HG02981 (cell line): ENCODE results near the gene CHPT1.
"Not testable (repeated sequence)": the region's sequence is repeated elsewhere in the genome, so short reads cannot be mapped to it uniquely, and the experiment has no call there.

Experiments
- ATAC-seq: cut with Tn5 transposase; IDR thresholded peaks from one replicate; pipeline ENCODE4 v1.9.1; 2021; ENCODE audit warnings: mild to moderate bottlenecking, moderate library complexity; ENCODE audit not compliant: unreplicated experiment

The CHPT1 gene

GRCh38 chr12:101719566-101719965, 22.1 kb downstream of the CHPT1 start:
- ATAC-seq = no peak

DNA sequence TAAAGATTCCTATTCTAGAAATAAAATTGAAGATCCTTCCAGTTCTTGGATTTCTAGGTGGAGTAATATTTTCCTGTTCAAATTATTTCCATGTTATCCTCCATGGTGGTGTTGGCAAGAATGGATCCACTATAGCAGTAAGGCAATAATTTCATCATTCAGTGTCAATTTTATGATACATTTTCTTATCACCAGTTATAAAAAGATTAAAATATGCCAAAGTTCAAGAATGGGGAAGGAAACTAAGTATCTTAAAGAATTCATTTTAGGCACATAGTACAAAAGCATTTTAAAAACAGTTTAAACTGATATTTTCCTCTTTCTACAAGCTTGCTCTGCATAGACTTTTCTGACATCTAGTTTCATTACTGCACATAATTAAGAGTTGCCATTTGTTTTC, 22.7 kb downstream of the CHPT1 start:
- no peak for ATAC-seq

GRCh38 chr12:101722392-101722791, 25.0 kb downstream of the CHPT1 start:
- ATAC-seq = no peak

GRCh38 chr12:101727098-101727497, 29.7 kb downstream of the CHPT1 start:
- no peak for ATAC-seq

DNA sequence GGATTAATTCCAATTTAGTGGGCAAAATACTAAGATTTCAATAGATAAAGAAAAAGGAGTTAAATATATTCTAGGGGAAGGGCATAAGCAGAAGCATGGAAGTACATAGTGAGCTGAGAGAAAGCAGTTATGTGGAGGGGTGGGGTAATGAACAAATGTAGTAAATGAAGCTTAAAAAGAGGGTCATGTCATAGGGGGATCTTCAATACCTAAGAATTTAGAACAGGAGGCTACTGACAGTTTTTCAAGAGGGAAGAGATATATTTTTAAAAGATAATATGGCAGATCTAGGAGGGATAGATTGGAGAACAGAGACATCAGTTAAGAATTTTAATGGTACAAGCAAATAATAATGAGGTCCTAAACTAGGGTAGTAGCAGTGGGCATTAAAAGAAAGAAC, 32.4 kb downstream of the CHPT1 start:
- ATAC-seq = no peak

DNA sequence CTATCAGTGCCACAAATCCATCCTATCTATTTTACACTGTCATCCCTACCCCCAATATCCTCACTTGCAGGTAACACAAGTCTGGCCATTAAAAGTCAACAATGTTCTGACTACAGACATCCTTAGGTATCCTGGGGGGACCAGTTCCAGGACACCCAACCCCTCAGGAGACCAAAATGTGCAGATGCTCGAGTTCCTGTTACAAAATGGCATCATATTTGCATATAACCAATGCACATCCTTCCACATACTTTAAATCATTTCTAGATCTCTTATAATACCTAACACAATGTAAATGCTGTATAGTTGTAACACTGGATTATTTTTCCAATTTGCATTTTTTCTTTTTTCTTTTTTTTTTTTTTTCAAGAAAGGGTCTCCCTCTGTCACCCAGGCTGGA, 34.9 kb downstream of the CHPT1 start:
- no peak for ATAC-seq

DNA sequence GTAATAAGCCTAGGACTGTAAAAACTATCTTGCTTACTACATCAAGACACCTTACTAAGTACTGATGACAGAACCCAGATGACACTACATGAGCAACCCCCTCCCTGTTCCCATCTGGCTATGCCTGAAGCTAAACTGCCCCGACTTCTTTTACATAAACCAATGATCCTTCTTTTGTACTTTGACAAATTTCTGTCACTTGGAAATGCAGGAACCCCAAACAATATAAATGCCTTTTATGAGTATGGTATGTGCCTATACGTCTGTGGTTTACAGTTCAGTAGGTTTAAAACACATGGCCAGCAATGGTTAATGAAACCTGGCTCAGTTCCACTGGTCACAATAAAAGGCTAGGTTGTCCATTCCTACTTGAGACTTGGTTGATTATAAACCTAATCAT, 35.7 kb downstream of the CHPT1 start:
- ATAC-seq = peak; percentile 70

GRCh38 chr12:101734482-101734881, 37.0 kb downstream of the CHPT1 start:
- ATAC-seq = not testable (repeated sequence)

DNA sequence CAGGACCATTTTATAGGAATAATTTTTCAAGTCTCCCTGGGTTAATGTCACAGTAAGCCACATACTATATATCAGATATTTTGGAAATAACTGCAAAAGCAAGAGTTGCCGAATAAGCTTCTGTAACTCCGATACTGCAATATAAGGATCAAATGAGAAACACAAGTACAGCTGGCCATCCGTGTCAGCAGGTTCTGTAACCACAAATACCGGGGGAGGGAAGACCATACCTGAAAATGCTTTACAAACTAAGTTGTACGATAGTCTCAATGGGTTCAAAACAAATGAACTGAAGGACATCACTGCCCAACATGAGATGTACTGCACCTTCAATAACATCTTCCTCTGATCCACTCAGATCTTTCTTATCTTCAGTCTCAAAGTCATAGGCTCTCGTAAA, 40.0 kb downstream of the CHPT1 start:
- no peak for ATAC-seq

DNA sequence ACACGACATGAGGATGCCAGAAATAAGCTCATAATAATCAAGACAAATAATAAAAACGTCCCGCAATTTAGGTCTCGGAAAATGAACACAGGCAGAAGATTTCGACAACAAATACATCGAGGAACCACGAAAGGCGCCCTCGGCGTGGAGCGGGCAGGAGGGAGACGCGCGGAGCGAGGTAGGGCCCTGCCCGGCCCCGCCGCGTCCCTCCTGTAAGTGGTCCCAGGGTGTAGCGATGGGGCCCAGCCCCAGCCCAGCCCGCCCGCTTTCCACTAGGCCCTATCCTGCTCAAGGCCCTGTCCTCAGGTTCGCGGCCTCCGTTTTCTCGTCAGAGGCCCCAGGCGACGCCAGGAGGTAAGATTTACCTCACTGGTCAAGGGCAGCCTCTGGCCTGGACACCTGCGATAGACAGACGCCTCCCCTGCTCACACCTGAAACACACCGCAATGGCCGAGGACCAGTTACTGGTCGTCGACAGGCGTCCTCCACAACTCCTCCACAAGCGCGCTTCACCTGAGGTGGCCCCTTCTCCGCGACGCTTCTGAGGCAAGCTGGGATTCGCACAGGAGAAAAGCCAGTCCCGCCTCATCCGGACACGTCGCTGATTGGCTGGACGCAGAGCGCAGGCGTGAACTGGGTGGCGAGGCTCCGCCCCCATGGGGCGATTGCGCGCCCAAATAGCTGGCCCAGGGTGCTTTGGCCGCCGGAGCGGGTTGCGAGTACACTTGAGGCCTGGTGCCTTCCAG, 41.7 kb downstream of the CHPT1 start, which contains the start of gene SYCP3:
TSS of gene SYCP3 (minus strand) at position 543 of the 746 bp plus-strand sequence. CDS start 1,527 bp downstream, outside the sequence.
- no peak for ATAC-seq

- no peak for ATAC-seq
Observed at GRCh38 chr12:101740566-101740965, 43.1 kb downstream of the CHPT1 start.

DNA sequence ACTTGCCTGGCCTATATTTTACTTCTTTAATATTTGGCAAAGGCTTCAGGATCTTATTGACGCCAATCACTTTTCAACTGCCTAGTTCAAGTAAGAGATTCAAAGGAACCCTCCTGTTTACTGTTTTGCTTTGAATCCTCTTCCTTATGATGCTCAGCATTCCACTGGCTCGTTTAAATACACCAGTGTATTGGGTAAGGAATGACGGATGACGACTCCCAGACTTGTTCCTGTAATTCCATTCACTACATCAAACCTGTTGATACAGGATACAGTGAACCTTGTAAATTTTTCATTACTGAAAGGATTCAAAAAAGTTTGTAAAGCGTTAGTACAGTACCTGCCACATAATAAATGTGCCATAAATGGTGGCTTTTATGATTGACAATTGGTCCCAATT, 43.5 kb downstream of the CHPT1 start:
- ATAC-seq = no peak

DNA sequence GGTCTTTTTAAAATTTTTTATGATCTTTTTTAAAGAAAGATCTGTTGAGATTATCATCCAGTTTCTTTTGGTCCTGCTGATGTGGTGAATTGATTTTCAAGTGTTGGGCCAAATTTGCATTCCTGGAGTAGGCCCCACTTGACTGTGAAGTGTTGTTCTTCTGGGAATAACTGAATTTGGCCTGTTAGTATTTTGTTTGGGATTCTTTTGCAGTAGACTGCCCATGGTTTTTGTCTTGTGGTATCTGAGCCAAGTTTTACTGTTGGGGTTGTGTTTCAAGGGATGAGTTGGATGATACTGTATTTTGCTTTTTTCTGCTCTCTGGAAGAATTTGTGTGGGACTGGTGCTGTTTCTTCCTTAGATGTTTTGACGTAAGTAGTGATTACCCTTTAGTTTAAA, 45.8 kb downstream of the CHPT1 start:
- no peak for ATAC-seq

DNA sequence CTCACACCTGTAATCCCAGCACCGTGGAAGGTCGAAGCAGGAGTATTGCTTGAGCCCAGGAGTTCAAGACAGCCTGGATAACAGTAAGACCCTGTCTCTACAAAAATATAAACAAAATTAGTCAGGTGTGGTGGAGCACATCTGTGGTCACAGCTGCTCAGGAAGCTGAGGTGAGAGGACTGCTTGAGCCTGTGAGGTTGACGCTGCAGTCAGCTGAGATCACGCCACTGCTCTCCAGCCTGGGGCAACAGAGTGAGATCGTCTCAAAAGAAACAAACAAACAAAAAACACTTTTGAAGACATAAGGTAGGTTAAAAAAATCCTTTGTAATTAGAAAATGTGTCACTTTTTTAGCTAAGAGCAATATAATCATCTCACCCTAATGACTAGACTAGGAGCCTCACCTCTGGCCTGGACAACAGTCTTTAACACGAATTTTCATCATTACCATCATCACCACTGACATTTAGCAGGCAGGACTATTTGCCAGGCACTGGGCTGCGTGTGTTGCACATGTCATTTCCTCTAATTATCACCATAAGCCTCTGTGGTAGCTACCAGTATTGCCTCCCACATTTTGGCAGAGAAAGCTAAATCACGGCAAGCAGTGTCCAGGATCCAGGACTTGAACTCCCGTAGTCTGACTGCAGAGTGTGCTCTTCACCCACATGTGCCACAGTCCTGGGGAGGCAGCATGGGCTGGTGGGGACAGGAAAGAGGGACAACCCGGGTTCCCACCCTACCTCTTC, 46.5 kb downstream of the CHPT1 start:
- ATAC-seq = peak; percentile 98

DNA sequence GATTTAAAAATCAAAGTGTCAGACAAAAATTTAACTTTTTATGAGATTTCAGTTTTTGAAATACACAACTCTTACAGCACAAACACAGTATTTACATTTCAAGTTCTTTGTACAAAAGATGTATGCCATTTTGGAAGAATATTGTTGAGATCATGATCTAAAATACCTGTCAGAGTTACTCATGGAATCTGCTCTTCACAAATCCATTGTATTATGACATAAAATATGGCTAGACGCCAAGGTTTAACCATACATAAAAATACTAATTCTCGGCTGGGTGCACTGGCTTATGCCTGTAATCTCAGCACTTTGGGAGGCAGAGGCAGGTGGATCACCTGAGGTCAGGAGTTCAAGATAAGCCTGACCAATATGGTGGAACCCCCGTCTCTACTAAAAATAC, 48.0 kb downstream of the CHPT1 start:
- ATAC-seq = no peak

GRCh38 chr12:101746196-101746595, 48.8 kb downstream of the CHPT1 start:
- no peak for ATAC-seq

DNA sequence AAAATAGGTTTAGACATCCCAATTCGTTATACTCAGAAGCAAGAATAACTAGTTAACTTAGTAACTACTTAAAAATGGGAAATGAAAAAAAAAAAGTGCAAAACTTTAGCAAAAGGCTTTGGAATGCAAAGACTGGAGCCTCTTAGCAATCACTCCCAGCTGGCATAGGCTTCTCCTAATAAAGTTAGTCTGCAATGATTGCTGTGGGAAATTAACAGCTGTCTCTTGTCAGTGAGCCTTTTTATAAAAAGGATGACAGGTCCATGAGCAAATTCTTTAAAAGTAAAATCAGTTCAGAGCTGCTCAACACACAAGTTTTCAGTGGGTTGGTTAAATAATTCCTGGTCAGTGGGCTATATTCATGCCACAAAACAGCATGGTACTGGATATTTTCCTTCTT, 49.2 kb downstream of the CHPT1 start:
- ATAC-seq = no peak

GRCh38 chr12:101747697-101748096, 50.3 kb downstream of the CHPT1 start:
- ATAC-seq = no peak

- ATAC-seq = no peak
Observed at GRCh38 chr12:101748907-101749306, 51.5 kb downstream of the CHPT1 start.

DNA sequence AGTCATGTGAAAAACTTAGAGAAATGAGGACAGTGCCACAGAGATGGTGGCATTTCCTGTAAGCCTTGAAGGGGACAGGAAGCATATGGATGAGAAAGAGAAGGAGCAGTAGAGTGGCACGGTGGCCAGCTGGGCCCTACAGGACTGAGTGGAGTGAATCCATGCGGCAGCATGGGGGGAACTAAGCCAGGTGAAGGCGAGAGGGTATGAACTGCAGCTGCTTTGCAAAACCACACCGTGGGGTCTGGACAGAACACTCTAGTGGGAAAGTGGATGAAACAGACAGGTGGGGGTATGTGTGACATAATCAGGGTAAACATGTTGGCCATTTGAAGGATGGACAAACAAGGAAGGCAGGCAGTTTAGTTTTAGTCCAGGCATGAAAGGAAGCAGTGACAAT, 52.2 kb downstream of the CHPT1 start:
- no peak for ATAC-seq

GRCh38 chr12:101750152-101750551, 52.7 kb downstream of the CHPT1 start:
- ATAC-seq = no peak

GRCh38 chr12:101759396-101760047, 62.1 kb downstream of the CHPT1 start:
- ATAC-seq = peak; percentile 60
